GM19099 (cell line): ENCODE results near the gene ZDHHC22.

Experiments used
- POLR2A ChIP-seq: IDR thresholded peaks from 3 replicates; pipeline ENCODE4 v1.6.1; 2011; ENCODE audit warnings: low read depth; ENCODE audit not compliant: insufficient read length; ENCODE audit errors: extremely low read depth

The ZDHHC22 gene

GRCh38 chr14:77142005-77142800 is 612 bp upstream of the ZDHHC22 start:
- TF ChIP-seq POLR2A = no peak

GRCh38 chr14:77140359-77141213 is 1.0 kb downstream of the ZDHHC22 start:
- TF ChIP-seq POLR2A = no peak

- no peak for TF ChIP-seq POLR2A
Measured at GRCh38 chr14:77139540-77140358, 1.8 kb downstream of the ZDHHC22 start.

GRCh38 chr14:77139022-77139421 is 2.6 kb downstream of the ZDHHC22 start:
- TF ChIP-seq POLR2A = no peak

GRCh38 chr14:77133720-77134338 is 7.8 kb downstream of the ZDHHC22 start:
- no peak for TF ChIP-seq POLR2A

GRCh38 chr14:77131871-77132486 is 9.6 kb downstream of the ZDHHC22 start:
- no peak for TF ChIP-seq POLR2A

GRCh38 chr14:77131206-77131605 is 10.4 kb downstream of the ZDHHC22 start:
- TF ChIP-seq POLR2A = no peak

GRCh38 chr14:77130386-77130785 is 11.2 kb downstream of the ZDHHC22 start:
- TF ChIP-seq POLR2A = no peak

- TF ChIP-seq POLR2A = no peak
Measured at GRCh38 chr14:77128414-77128891, 13.1 kb downstream of the ZDHHC22 start.

GRCh38 chr14:77126461-77126990 is 15.1 kb downstream of the ZDHHC22 start:
- no peak for TF ChIP-seq POLR2A

- no peak for TF ChIP-seq POLR2A
Measured at GRCh38 chr14:77125823-77126325, 15.7 kb downstream of the ZDHHC22 start.

GRCh38 chr14:77125281-77125801 is 16.2 kb downstream of the ZDHHC22 start:
- TF ChIP-seq POLR2A = no peak

- TF ChIP-seq POLR2A = peak; percentile 26
Measured at GRCh38 chr14:77124345-77125280, 17.0 kb downstream of the ZDHHC22 start.
